Measurements from ENCODE around the gene ANK3. TPM values are rescaled to one million over a fixed set of nuclear protein-coding genes. Genes with fewer than 3 reads are reported as not detected.

Gene ANK3
- total RNA-seq, 1 donor from 2014 or later: 87.6 TPM

DNA sequence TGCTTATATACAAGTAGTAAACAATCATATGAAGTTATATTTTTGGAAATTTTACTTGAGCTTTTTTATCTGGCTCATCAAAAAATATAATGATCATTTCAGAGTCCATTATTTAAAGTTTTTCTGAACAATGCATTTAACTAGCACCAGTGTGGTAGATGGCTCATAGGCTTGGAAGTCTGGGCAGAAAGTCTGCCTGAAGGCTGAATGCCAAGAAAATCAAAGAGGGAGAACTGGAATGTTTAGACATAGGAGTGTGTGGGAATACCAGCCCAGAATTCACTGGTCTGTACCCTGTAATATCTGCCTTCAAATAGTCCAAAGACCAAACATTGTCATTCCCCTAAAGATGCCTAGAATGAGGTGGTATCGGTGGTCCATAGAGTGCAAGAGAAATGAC, 40.3 kb upstream of the ANK3 start:
- Mint-ChIP-seq H3K27ac (no peak overlapping the region), H3K4me3 (ENCODE audit: low read depth) (no peak overlapping the region), H3K9me3 (ENCODE audit: low read depth) (no peaks in the 10 kb centered on the region), H3K36me3 (ENCODE audit: insufficient read depth) (no peaks in the 10 kb centered on the region), H3K27me3 (no peaks in the 10 kb centered on the region), H3K4me1 (ENCODE audit: low read depth) (peaks cover 7% of the 10 kb centered on the region)
- no peak for DNase-seq (ENCODE audit: low spot score, unreplicated experiment)
- TF ChIP-seq, protein P1, sequence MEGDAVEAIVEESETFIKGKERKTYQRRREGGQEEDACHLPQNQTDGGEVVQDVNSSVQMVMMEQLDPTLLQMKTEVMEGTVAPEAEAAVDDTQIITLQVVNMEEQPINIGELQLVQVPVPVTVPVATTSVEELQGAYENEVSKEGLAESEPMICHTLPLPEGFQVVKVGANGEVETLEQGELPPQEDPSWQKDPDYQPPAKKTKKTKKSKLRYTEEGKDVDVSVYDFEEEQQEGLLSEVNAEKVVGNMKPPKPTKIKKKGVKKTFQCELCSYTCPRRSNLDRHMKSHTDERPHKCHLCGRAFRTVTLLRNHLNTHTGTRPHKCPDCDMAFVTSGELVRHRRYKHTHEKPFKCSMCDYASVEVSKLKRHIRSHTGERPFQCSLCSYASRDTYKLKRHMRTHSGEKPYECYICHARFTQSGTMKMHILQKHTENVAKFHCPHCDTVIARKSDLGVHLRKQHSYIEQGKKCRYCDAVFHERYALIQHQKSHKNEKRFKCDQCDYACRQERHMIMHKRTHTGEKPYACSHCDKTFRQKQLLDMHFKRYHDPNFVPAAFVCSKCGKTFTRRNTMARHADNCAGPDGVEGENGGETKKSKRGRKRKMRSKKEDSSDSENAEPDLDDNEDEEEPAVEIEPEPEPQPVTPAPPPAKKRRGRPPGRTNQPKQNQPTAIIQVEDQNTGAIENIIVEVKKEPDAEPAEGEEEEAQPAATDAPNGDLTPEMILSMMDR (IDR thresholded peaks at IDR 0.05; ENCODE audit: unreplicated experiment): no peak

DNA sequence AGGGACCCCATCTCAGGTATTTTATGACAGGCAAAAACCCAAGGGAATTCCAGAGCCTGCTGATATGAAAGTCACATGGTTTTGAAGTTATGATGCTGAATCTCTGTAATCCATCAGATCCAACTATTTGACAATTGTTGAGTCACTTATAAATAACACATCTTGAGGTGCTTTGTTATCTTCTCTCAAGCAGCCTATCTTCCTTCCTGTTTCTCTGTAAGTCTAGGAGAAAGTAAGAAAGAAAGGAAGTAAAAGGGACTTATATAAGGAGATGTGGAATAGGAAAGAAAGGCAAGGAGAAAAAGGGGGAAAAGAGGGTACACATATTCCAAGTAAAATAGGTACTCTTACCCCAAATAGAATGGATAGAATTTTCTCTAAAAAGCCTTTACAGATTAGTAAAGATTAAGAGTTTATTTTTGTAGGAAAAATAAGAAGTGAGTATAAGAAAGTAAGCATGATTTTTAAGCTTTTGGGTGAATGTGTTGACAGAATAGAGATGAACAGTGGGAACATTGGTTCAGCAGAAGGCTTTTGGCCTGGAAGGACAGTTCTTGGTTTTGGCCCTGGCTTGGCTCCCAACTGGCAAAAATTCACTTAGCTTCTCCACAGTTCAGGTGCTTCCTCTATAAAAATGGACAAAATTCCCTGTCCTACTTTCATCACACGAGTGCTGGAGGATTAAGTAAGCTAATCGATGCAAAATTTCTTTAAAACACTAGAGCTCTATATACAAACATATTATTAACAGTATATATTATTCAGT, 39.6 kb upstream of the ANK3 start:
- Mint-ChIP-seq H3K4me3 (ENCODE audit: low read depth) (no peak overlapping the region), H3K27me3 (no peaks in the 10 kb centered on the region), H3K4me1 (ENCODE audit: low read depth) (peaks cover 11% of the 10 kb centered on the region), H3K36me3 (ENCODE audit: insufficient read depth) (no peaks in the 10 kb centered on the region), H3K27ac (no peak overlapping the region), H3K9me3 (ENCODE audit: low read depth) (no peaks in the 10 kb centered on the region)
- DNase-seq (ENCODE audit: low spot score, unreplicated experiment): no peak
- TF ChIP-seq, protein P1 (IDR thresholded peaks at IDR 0.05; ENCODE audit: unreplicated experiment): no peak

DNA sequence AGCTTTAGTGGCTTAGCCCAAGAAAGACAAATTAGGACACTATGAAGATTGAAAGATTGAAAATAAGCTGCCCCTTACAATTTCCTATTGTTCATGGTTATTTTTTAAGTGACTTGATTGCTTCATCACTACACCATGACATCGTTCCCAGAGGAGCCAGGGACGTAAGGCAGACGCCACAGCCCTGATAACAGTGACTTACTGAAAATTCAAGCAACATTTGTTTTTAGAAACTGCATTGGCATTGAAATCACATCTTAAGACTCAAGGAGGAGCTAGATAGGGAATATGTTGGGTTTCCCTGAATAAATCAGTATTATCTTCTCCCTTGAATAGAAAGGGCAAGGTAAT, 38.7 kb upstream of the ANK3 start:
- no peaks in the 10 kb centered on the region for H3K9me3 Mint-ChIP-seq (ENCODE audit: low read depth)
- no peak overlapping the region for H3K27ac Mint-ChIP-seq
- no peak for DNase-seq (ENCODE audit: low spot score, unreplicated experiment)
- TF ChIP-seq, protein P1 (IDR thresholded peaks at IDR 0.05; ENCODE audit: unreplicated experiment): no peak
- H3K4me3 Mint-ChIP-seq (ENCODE audit: low read depth): no peak overlapping the region
- H3K4me1 Mint-ChIP-seq (ENCODE audit: low read depth): peaks cover 11% of the 10 kb centered on the region
- H3K36me3 Mint-ChIP-seq (ENCODE audit: insufficient read depth): no peaks in the 10 kb centered on the region
- H3K27me3 Mint-ChIP-seq: no peaks in the 10 kb centered on the region

DNA sequence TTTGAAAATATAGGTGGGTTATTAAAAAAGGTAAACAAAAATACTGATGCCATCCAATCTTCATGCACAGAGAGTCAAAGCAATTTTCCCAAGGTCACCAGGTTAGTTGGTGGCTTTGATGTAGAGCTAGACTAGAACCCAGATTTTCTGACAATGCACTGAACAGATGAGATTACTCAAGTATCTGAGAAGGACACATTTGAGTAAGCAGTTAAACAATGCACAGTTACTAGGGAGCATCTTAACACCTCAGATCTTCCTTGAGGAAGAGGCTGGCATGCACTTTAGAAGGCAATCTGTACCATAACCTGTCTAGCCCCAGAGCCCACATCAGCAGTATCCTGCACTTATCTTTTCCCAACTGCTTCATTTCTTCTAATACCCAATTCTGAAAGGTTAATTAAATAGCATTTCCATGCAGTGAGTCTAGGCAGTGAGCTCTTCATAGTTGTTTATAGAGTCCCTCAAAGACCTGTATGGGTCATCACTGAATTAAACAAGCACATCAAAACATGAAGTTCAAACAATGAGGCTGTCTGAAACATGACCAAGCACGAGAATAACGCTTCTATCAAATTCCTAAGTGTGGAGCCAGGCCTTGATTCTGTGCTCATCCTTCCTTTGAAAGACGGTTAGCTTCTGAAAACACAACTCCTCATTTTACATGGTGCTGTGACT, 38.2 kb upstream of the ANK3 start:
- Mint-ChIP-seq H3K27ac (no peak overlapping the region), H3K4me3 (ENCODE audit: low read depth) (no peak overlapping the region), H3K27me3 (no peaks in the 10 kb centered on the region), H3K9me3 (ENCODE audit: low read depth) (no peaks in the 10 kb centered on the region), H3K36me3 (ENCODE audit: insufficient read depth) (no peaks in the 10 kb centered on the region), H3K4me1 (ENCODE audit: low read depth) (peaks cover 12% of the 10 kb centered on the region)
- TF ChIP-seq, protein P1 (IDR thresholded peaks at IDR 0.05; ENCODE audit: unreplicated experiment): no peak
- DNase-seq (ENCODE audit: low spot score, unreplicated experiment): no peak

DNA sequence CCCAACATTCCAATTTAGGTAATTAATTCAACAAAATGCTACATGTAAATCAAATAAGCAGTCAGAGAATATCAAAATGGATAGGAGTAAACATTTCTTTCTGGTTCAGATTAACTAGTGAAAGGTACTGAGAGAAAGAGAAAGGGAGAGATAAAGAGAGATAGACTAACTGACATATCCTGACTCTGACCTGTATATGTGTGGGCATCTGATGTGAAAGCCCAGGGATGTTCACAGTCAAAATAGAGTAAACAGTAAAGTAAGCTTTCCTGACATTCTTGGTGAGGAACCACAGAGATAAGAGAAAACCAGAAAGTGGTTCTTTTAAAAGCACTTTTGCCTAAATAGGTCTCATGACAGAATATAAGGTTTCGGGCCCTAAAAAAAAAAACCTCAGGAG, 37.5 kb upstream of the ANK3 start:
- DNase-seq (ENCODE audit: low spot score, unreplicated experiment): no peak
- TF ChIP-seq, protein P1 (IDR thresholded peaks at IDR 0.05; ENCODE audit: unreplicated experiment): no peak
- H3K27ac Mint-ChIP-seq: no peak overlapping the region
- H3K4me1 Mint-ChIP-seq (ENCODE audit: low read depth): peaks cover 13% of the 10 kb centered on the region
- no peaks in the 10 kb centered on the region for H3K36me3 Mint-ChIP-seq (ENCODE audit: insufficient read depth)
- H3K9me3 Mint-ChIP-seq (ENCODE audit: low read depth): no peaks in the 10 kb centered on the region
- H3K27me3 Mint-ChIP-seq: no peaks in the 10 kb centered on the region
- no peak overlapping the region for H3K4me3 Mint-ChIP-seq (ENCODE audit: low read depth)
